NT2/D1 (cell line): Measurements from ENCODE around the gene ANKRD6.

ENCODE experiments used
- SUZ12 ChIP-seq: IDR thresholded peaks from 2 replicates; pipeline ENCODE4 v1.6.1; 2011; ENCODE audit not compliant: insufficient read length, insufficient read depth; ENCODE audit errors: extremely low read depth
- YY1 ChIP-seq: IDR thresholded peaks from 2 replicates; pipeline ENCODE4 v1.6.1; 2011; ENCODE audit not compliant: insufficient read length, insufficient read depth
- ZNF274 ChIP-seq: IDR thresholded peaks from 2 replicates; pipeline ENCODE4 v1.6.1; 2011; ENCODE audit warnings: mild to moderate bottlenecking, low read depth, low read length

GRCh38 chr6:89487864-89488263 lies 54.9 kb downstream of the ANKRD6 start:
- no peak for TF ChIP-seq ZNF274
- no peak for TF ChIP-seq YY1
- TF ChIP-seq SUZ12: no peak
